Lung (tissue), 12 donors: ENCODE data around the gene CCDC181. TPM values are rescaled to one million over a fixed set of nuclear protein-coding genes. Genes with fewer than 3 reads are reported as not detected.

Experiments
- ATAC-seq: fragments of 200-7000 bp; cut with Tn5 transposase; one replicate; pipeline ENCODE4 v1.9.1; 2020; ENCODE audit warnings: moderate number of reproducible peaks; ENCODE audit not compliant: insufficient read depth, low FRiP score
- DNase-seq, 3 donors: peaks; one replicate each; pipeline ENCODE4 v3.0.0-alpha.2; 2013 to 2017
- H3K27ac ChIP-seq, 2 donors: one replicate each; pipeline ENCODE4 v1.5.1; 2013; ENCODE audit warnings: mild to moderate bottlenecking in 2 of 2, moderate library complexity in 2 of 2, control low read depth in 1 of 2, inconsistent platforms in 1 of 2, low read depth in 1 of 2, low read length in 1 of 2
- H3K27me3 ChIP-seq, 3 donors: one replicate each; pipeline ENCODE4 v1.5.1; 2013; ENCODE audit warnings: low read length in 2 of 3; ENCODE audit not compliant: control insufficient read depth in 3 of 3, insufficient read depth in 3 of 3
- H3K36me3 ChIP-seq, 4 donors: one replicate each; pipeline ENCODE4 v1.5.1; 2013; ENCODE audit warnings: low read length in 4 of 4, mild to moderate bottlenecking in 1 of 4, moderate library complexity in 1 of 4; ENCODE audit not compliant: control insufficient read depth in 4 of 4, insufficient read depth in 4 of 4
- H3K4me1 ChIP-seq, 5 donors: one replicate each; pipeline ENCODE4 v1.5.1; 2013; ENCODE audit warnings: low read length in 5 of 5, mild to moderate bottlenecking in 2 of 5, moderate library complexity in 1 of 5; ENCODE audit not compliant: control insufficient read depth in 5 of 5, insufficient read depth in 5 of 5
- H3K4me3 ChIP-seq: one replicate; pipeline ENCODE4 v1.5.1; 2013; ENCODE audit warnings: mild to moderate bottlenecking, control low read depth, moderate library complexity
- H3K9ac ChIP-seq, 2 donors: one replicate each; pipeline ENCODE4 v1.5.1; 2013; ENCODE audit warnings: low read length in 2 of 2, control low read depth in 1 of 2; ENCODE audit not compliant: insufficient read depth in 1 of 2
- H3K9me3 ChIP-seq, 4 donors: one replicate each; pipeline ENCODE4 v1.5.1; 2013; ENCODE audit warnings: low read length in 3 of 4, mild to moderate bottlenecking in 1 of 4, moderate library complexity in 1 of 4; ENCODE audit not compliant: control insufficient read depth in 4 of 4, insufficient read depth in 3 of 4
- WGBS, 2 donors: extraction: QIAGEN DNeasy Blood & Tissue Kit; methylation state at CpG; one replicate each; pipeline ENCODE4 v1.1.7; 2013; 5-methylcytosine and 5-hydroxymethylcytosine counted together
- polyA plus RNA-seq, 2 donors: library from polyadenylated mRNA; stranded (reverse); fragments of 200-250 nt; gene quantifications; one replicate each; pipeline ENCODE4 v1.2.1, GENCODE V29; 2013
- total RNA-seq, 2 donors: library from RNA; depleted of rRNA in 1 of 2; stranded (reverse); fragments of >200 nt in 1 of 2; gene quantifications; one replicate each; pipeline ENCODE4 v1.2.1, GENCODE V29; 2014 to 2021
- TF ChIP-seq, protein P1 (sequence below): IDR thresholded peaks from 2 replicates; pipeline ENCODE4 v1.5.1; 2012; ENCODE audit warnings: mild to moderate bottlenecking; ENCODE audit errors: control extremely low read depth, extremely low read depth
- donor health status: control.
- donor health status: control.
- donor health status: Bipolar disorder and iron deficiency.
- donor health status: healthy.
- donor health status: DM: yes; HTN: yes; CAD: no.

CCDC181 gene
- total and polyA plus RNA-seq, 4 donors, result 2.9 to 5.7 (median 4.6) TPM

DNA sequence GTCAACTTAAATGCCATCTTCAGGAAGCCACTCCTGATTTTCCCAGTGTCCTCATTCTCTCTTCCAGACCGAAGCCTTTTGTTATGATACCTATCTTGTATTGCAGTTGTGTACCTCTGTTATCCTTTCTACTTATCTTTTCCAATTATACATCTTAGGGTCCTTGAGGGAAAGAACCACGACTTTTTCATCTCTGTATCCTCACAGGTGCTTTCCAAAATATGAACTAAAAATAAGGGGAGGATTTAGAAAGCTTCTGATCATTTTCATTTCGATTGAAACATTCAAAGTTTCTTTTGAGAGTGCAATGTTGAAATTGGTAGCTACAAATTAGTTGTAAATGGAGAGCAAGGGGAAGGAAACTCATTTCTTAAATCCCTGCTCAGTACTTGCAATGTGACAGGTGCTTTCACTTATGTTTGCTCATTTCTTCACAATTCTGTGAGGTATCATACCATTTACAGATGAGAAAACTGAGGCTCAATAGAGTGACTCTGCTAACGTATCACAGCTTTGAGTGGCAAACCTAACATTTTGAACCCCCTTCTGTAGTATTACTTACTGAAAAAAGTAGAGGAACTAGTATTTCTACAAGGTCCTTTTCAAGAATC is 34.2 kb upstream of the CCDC181 start:
- H3K9me3 ChIP-seq, result no peaks in the 10 kb centered on the region
- no peak overlapping the region for H3K4me3 ChIP-seq
- TF ChIP-seq, protein P1, sequence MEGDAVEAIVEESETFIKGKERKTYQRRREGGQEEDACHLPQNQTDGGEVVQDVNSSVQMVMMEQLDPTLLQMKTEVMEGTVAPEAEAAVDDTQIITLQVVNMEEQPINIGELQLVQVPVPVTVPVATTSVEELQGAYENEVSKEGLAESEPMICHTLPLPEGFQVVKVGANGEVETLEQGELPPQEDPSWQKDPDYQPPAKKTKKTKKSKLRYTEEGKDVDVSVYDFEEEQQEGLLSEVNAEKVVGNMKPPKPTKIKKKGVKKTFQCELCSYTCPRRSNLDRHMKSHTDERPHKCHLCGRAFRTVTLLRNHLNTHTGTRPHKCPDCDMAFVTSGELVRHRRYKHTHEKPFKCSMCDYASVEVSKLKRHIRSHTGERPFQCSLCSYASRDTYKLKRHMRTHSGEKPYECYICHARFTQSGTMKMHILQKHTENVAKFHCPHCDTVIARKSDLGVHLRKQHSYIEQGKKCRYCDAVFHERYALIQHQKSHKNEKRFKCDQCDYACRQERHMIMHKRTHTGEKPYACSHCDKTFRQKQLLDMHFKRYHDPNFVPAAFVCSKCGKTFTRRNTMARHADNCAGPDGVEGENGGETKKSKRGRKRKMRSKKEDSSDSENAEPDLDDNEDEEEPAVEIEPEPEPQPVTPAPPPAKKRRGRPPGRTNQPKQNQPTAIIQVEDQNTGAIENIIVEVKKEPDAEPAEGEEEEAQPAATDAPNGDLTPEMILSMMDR, result no peak
- peaks cover 0 to 4% (median under 1%) of the 10 kb centered on the region in 4 donors for H3K36me3 ChIP-seq
- H3K27me3 ChIP-seq, result peaks cover 0 to 16% (median 14%) of the 10 kb centered on the region in 3 donors
- H3K27ac ChIP-seq, result no peak overlapping the region
- ATAC-seq (no peak), DNase-seq (no peak)
- H3K4me1 ChIP-seq, result peaks cover 0 to 6% (median 0%) of the 10 kb centered on the region in 5 donors
- WGBS, 2 donors, result 78 to 82% methylated on average over 4 of the region's 4 CpGs
- no peak overlapping the region for H3K9ac ChIP-seq

DNA sequence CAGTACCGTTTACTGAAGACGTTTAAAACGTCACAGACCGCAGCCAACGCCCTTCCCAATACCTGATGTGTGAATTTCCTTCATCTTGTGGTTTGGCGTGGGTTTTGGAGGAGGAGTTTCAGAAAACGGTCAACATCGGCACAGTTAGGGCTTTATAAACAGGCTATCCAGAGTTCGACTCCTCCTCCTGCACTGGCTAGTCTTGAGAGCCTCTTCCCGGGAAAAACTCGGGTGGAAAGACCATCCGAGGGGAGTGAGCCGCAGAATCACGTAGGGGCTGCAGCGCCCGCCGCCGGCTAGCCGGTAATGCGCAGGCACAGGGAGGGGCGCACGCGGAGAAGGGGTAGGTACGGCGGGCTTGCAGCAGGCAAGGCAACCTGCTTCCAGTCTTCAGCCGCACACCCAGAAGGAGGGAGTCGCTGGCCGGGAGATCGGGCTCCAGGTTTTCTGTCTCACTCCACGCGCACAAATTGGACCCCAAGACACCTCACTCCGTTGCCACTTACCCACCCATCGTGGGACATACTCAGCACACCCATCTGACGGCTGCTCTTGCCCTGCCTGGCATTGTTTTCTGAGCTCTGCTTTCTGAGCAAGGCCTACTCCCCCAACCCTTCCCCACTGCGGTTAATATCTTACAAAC is 33.0 kb upstream of the CCDC181 start:
- H3K36me3 ChIP-seq, result peaks cover 0 to 1% (median 0%) of the 10 kb centered on the region in 4 donors
- DNase-seq, result peak; percentile 3 to 15 (median 8)
- WGBS, 2 donors, result 9 to 18% methylated on average over 34 to 35 of the region's 35 CpGs
- no peak overlapping the region for H3K9ac ChIP-seq
- TF ChIP-seq, protein P1, result no peak
- no peak overlapping the region for H3K4me3 ChIP-seq
- H3K9me3 ChIP-seq, result no peaks in the 10 kb centered on the region
- ATAC-seq, result peak; percentile 19
- H3K27ac ChIP-seq, result no peak overlapping the region
- H3K4me1 ChIP-seq, result peaks cover 0 to 6% (median 0%) of the 10 kb centered on the region in 5 donors
- peaks cover 0 to 16% (median 14%) of the 10 kb centered on the region in 3 donors for H3K27me3 ChIP-seq

DNA sequence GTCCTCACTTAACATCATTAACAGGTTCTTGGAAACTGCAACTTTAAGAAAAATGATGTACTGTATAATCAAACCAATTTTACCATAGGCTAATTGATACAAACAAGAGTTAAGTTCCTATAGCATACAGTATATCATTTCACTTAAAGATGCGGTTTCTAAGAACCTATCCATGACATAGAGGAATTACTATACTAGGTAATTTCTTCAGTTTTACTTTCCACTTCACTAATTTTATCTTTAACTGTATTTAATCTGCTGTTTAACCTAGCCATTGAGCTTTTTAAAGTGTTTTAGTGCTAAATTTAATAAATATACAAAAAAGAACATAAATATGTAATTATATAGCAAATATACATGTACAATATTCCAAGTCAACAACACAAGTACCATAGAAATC is 30.2 kb upstream of the CCDC181 start:
- Histone ChIP-seq H3K36me3 (no peaks in the 10 kb centered on the region), H3K9me3 (no peaks in the 10 kb centered on the region), H3K27ac (no peak overlapping the region), H3K4me3 (no peak overlapping the region), H3K27me3 (peaks cover 0 to 16% (median 14%) of the 10 kb centered on the region in 3 donors), H3K9ac (no peak overlapping the region), H3K4me1 (peaks cover 0 to 6% (median 0%) of the 10 kb centered on the region in 5 donors)
- WGBS, 2 donors, result 98 to 100% methylated on average over 1 of the region's 1 CpG
- ATAC-seq (no peak), DNase-seq (no peak)
- TF ChIP-seq, protein P1, result no peak
